Breast epithelium (tissue), 4 donors: ENCODE results near the gene HOXB9. TPM values are rescaled to one million over a fixed set of nuclear protein-coding genes. Genes with fewer than 3 reads are reported as not detected.

Experiments
- DNase-seq, 2 donors: peaks; one replicate each; pipeline ENCODE4 v3.0.0-alpha.2; 2019; ENCODE audit warnings: low spot score in 2 of 2
- H3K27ac ChIP-seq, 2 donors: fragments of 200-600 bp; sonication (generic) in 1 of 2; one replicate each; pipeline ENCODE4 v1.5.1; 2016 to 2019; ENCODE audit warnings: mild to moderate bottlenecking in 1 of 2
- H3K27me3 ChIP-seq, 2 donors: fragments of 200-600 bp; sonication (generic) in 1 of 2; one replicate each; pipeline versions ENCODE4 v1.5.1 to v1.6.0; 2017 to 2019; ENCODE audit warnings: control low read depth in 1 of 2, mild to moderate bottlenecking in 1 of 2
- H3K36me3 ChIP-seq: fragments of 200-600 bp; one replicate; pipeline ENCODE4 v1.5.1; 2019
- H3K4me1 ChIP-seq, 2 donors: fragments of 200-600 bp; sonication (generic); one replicate each; pipeline ENCODE4 v1.5.1; 2016 to 2019; ENCODE audit warnings: control low read depth in 1 of 2
- H3K4me3 ChIP-seq, 3 donors: fragments of 200-600 bp; sonication (generic); 1 replicate in 2 of 3; 2 replicates in 1 of 3; pipeline ENCODE4 v1.5.1; 2016 to 2019; ENCODE audit warnings: mild to moderate bottlenecking in 3 of 3, moderate library complexity in 2 of 3
- H3K9me3 ChIP-seq, 2 donors: fragments of 200-600 bp; sonication (generic) in 1 of 2; one replicate each; pipeline ENCODE4 v1.5.1; 2016 to 2019; ENCODE audit warnings: control low read depth in 1 of 2
- CTCF ChIP-seq, 3 donors: fragments of 450-650 bp; IDR thresholded peaks; one replicate each; pipeline ENCODE4 v1.5.1; 2016 to 2017; ENCODE audit warnings: antibody characterized with exemption in 3 of 3, mild to moderate bottlenecking in 3 of 3, moderate library complexity in 3 of 3
- POLR2A ChIP-seq: fragments of 450-650 bp; IDR thresholded peaks from one replicate; pipeline ENCODE4 v1.6.1; 2016; ENCODE audit warnings: antibody characterized with exemption, mild to moderate bottlenecking, moderate library complexity
- POLR2AphosphoS5 ChIP-seq, 3 donors: sonication (generic); formaldehyde crosslinking; IDR thresholded peaks; one replicate each; pipeline ENCODE4 v1.6.1; 2017; ENCODE audit warnings: antibody characterized with exemption in 3 of 3
- intact Hi-C: fragments of 100-400 bp; cut with DNase I; formaldehyde crosslinking; loops from one replicate; pipeline ENCODE4 v1.15.1; 2023; ENCODE audit warnings: low total_unique reads
- total RNA-seq, 3 donors: library from RNA; depleted of rRNA; stranded (reverse); fragments of >200 nt; gene quantifications; one replicate each; pipeline ENCODE4 v1.1.0, GENCODE V29; 2016

The HOXB9 gene
- total RNA-seq, 3 donors from 2014 or later = 0.32 to 0.44 (median 0.33) TPM

- H3K4me3 ChIP-seq = peak overlapping the region; percentile 57 to 77 (median 66)
These were observed 43.4 kb downstream of the HOXB9 start for GRCh38 chr17:48582750-48583069.

GRCh38 chr17:48579760-48580554 is 46.2 kb downstream of the HOXB9 start:
- H3K4me1 ChIP-seq = peaks cover 0 to 7% of the 10 kb centered on the region in 2 donors
- no peak for DNase-seq
- H3K4me3 ChIP-seq = peak overlapping the region in 2 of 3 donors; percentile 7 to 66
- H3K9me3 ChIP-seq = no peaks in the 10 kb centered on the region
- H3K27me3 ChIP-seq = peaks cover 0 to 86% of the 10 kb centered on the region in 2 donors
- no peak overlapping the region for H3K27ac ChIP-seq
- no peaks in the 10 kb centered on the region for H3K36me3 ChIP-seq
- no peak for TF ChIP-seq CTCF (IDR thresholded peaks at IDR 0.05)
- no peak for TF ChIP-seq POLR2A
- TF ChIP-seq POLR2AphosphoS5 (IDR thresholded peaks at IDR 0.05) = no peak
- intact Hi-C loops = loop anchor here (5.0 kb wide), 1 partner anchor 38 kb away; no protein-coding TSS in a partner anchor

More at GRCh38 chr17:48582750-48583069, 43.4 kb downstream of the HOXB9 start:
- Histone ChIP-seq H3K27me3 (peaks cover 0 to 90% of the 10 kb centered on the region in 2 donors), H3K9me3 (no peaks in the 10 kb centered on the region), H3K4me1 (no peaks in the 10 kb centered on the region), H3K27ac (peak overlapping the region; percentile 84 to 96), H3K36me3 (no peaks in the 10 kb centered on the region)
- DNase-seq = no peak
- intact Hi-C loops = no loop called here
- TF ChIP-seq POLR2A = no peak
- TF ChIP-seq CTCF (IDR thresholded peaks at IDR 0.05) = no peak
- no peak for TF ChIP-seq POLR2AphosphoS5 (IDR thresholded peaks at IDR 0.05)

- peak overlapping the region in 1 of 2 donors; percentile 94 for H3K27ac ChIP-seq
- H3K9me3 ChIP-seq = no peaks in the 10 kb centered on the region
- peaks cover 0 to 82% of the 10 kb centered on the region in 2 donors for H3K27me3 ChIP-seq
- no peak for TF ChIP-seq POLR2AphosphoS5 (IDR thresholded peaks at IDR 0.05)
- no peak for TF ChIP-seq POLR2A
- TF ChIP-seq CTCF (IDR thresholded peaks at IDR 0.05) = no peak
- DNase-seq = no peak
- H3K4me3 ChIP-seq = peak overlapping the region in 2 of 3 donors; percentile 57 to 81
- intact Hi-C loops = loop anchor here (5.0 kb wide), 1 partner anchor 37 kb away; no protein-coding TSS in a partner anchor
- H3K36me3 ChIP-seq = no peaks in the 10 kb centered on the region
- H3K4me1 ChIP-seq = peaks cover 0 to 7% of the 10 kb centered on the region in 2 donors
These were observed 46.7 kb downstream of the HOXB9 start for GRCh38 chr17:48579471-48579759.

GRCh38 chr17:48578616-48579470 is 47.3 kb downstream of the HOXB9 start:
- Histone ChIP-seq H3K4me1 (peaks cover 0 to 7% of the 10 kb centered on the region in 2 donors), H3K27ac (peak overlapping the region; percentile 73 to 94), H3K36me3 (no peaks in the 10 kb centered on the region), H3K9me3 (no peaks in the 10 kb centered on the region), H3K27me3 (peaks cover 0 to 81% of the 10 kb centered on the region in 2 donors), H3K4me3 (peak overlapping the region; percentile 49 to 81 (median 57))
- no peak for TF ChIP-seq CTCF (IDR thresholded peaks at IDR 0.05)
- TF ChIP-seq POLR2AphosphoS5 (IDR thresholded peaks at IDR 0.05) = no peak
- TF ChIP-seq POLR2A = no peak
- no peak for DNase-seq
- intact Hi-C loops = loop anchor here (5.0 kb wide), 1 partner anchor 37 kb away; no protein-coding TSS in a partner anchor
